Hepatocyte (in vitro differentiated cells): ENCODE results near the gene PSMC2. TPM values are rescaled to one million over a fixed set of nuclear protein-coding genes. Genes with fewer than 3 reads are reported as not detected.

Source experiments
- DNase-seq: peaks from one replicate; pipeline ENCODE4 v3.0.0-alpha.2; 2016; ENCODE audit warnings: low spot score
- H2AFZ ChIP-seq: fragments of 200-600 bp; sonication (generic); 2 replicates; pipeline ENCODE4 v1.6.0; 2016; ENCODE audit warnings: antibody characterized with exemption, mild to moderate bottlenecking
- H3K27ac ChIP-seq: fragments of 200-600 bp; sonication (generic); 2 replicates; pipeline ENCODE4 v1.5.1; 2016; ENCODE audit warnings: mild to moderate bottlenecking
- H3K27me3 ChIP-seq: fragments of 200-600 bp; sonication (generic); 2 replicates; pipeline ENCODE4 v1.6.1; 2016
- H3K36me3 ChIP-seq: fragments of 200-600 bp; sonication (generic); replicated peaks from 2 replicates; pipeline ENCODE4 v1.5.1; 2016; ENCODE audit warnings: low read depth; ENCODE audit not compliant: insufficient read depth
- H3K4me1 ChIP-seq: fragments of 200-600 bp; sonication (generic); 2 replicates; pipeline ENCODE4 v1.5.1; 2016; ENCODE audit warnings: mild to moderate bottlenecking, moderate library complexity; ENCODE audit not compliant: insufficient read depth
- H3K4me2 ChIP-seq: fragments of 200-600 bp; sonication (generic); 2 replicates; pipeline ENCODE4 v1.6.0; 2016
- H3K4me3 ChIP-seq: fragments of 200-600 bp; sonication (generic); 2 replicates; pipeline ENCODE4 v1.5.1; 2016; ENCODE audit warnings: mild to moderate bottlenecking
- H3K79me2 ChIP-seq: fragments of 200-600 bp; sonication (generic); 2 replicates; pipeline ENCODE4 v1.6.0; 2017; ENCODE audit warnings: mild to moderate bottlenecking
- H3K9me2 ChIP-seq: fragments of 200-600 bp; sonication (generic); replicated peaks from 2 replicates; pipeline ENCODE4 v1.6.0; 2017; ENCODE audit warnings: mild to moderate bottlenecking; ENCODE audit not compliant: insufficient read depth
- H3K9me3 ChIP-seq: fragments of 200-600 bp; sonication (generic); 2 replicates; pipeline ENCODE4 v1.5.1; 2016; ENCODE audit warnings: low read depth, mild to moderate bottlenecking
- H4K20me1 ChIP-seq: fragments of 200-600 bp; sonication (generic); 2 replicates; pipeline ENCODE4 v1.6.0; 2016; ENCODE audit warnings: mild to moderate bottlenecking; ENCODE audit not compliant: insufficient read depth, poor library complexity, severe bottlenecking
- CTCF ChIP-seq: fragments of 200-600 bp; sonication (generic); IDR thresholded peaks from 2 replicates; pipeline ENCODE4 v1.5.1; 2016; ENCODE audit warnings: antibody characterized with exemption, mild to moderate bottlenecking; ENCODE audit not compliant: poor library complexity
- EZH2 ChIP-seq: fragments of 200-600 bp; sonication (generic); IDR thresholded peaks from 2 replicates; pipeline ENCODE4 v1.6.1; 2016; ENCODE audit warnings: antibody characterized with exemption, mild to moderate bottlenecking, borderline replicate concordance
- EZH2phosphoT487 ChIP-seq: fragments of 200-600 bp; sonication (generic); IDR thresholded peaks from one replicate; pipeline ENCODE4 v1.6.1; 2018; ENCODE audit warnings: antibody characterized with exemption, mild to moderate bottlenecking, low read depth, moderate library complexity; ENCODE audit not compliant: unreplicated experiment, severe bottlenecking
- WGBS: methylation state at CpG from one replicate; pipeline ENCODE4 v1.1.6; 2016; ENCODE audit warnings: low lambda C conversion rate; ENCODE audit errors: missing lambda C conversion rate; 5-methylcytosine and 5-hydroxymethylcytosine counted together
- polyA plus RNA-seq: library from polyadenylated mRNA; unstranded; fragments of >200 nt; fragmentation: Nextera tagmentation; extraction: Ambion mirVana; gene quantifications from 2 replicates; pipeline ENCODE4 v1.2.1, GENCODE V29; 2016
- total RNA-seq: library from RNA; depleted of rRNA; stranded (reverse); fragments of >200 nt; gene quantifications from 2 replicates; pipeline ENCODE4 v1.2.3, GENCODE V29; 2014

The PSMC2 gene
- total and polyA plus RNA-seq, 2 experiments from 2014 or later, result 138 to 158 TPM

- 26% methylated on average over 13 of the region's 13 CpGs for WGBS
These were observed 1.0 kb downstream of the PSMC2 start for GRCh38 chr7:103348452-103348851.

DNA sequence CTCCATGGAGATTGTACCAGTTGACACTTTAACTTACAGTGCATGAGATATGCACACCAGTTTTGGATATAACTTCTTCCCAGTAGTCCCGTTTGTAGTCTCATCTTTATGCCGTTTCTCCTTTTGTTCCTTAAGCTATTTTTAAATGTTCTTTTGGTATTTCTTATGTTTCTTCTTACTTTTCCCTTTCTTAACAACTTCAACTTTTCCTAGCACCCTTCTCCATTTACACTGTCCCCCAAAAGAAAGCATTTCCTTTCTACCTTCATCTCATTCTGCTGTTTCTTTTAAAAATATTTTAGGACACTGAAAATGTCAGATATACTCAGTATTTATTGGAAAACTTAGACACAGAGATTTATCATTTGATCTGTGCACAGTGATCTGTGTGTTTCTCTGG, 1.5 kb downstream of the PSMC2 start:
- Histone ChIP-seq H3K4me2 (peak overlapping the region; percentile 96), H3K4me3 (peak overlapping the region; percentile 59), H3K27ac (no peak overlapping the region), H3K36me3 (no peaks in the 10 kb centered on the region), H3K79me2 (peaks cover 75% of the 10 kb centered on the region), H4K20me1 (peaks cover 36% of the 10 kb centered on the region), H3K27me3 (no peaks in the 10 kb centered on the region), H3K9me2 (no peaks in the 10 kb centered on the region), H2AFZ (no peak overlapping the region), H3K4me1 (peaks cover 18% of the 10 kb centered on the region), H3K9me3 (no peaks in the 10 kb centered on the region)
- DNase-seq, result no peak
- TF ChIP-seq EZH2phosphoT487 (no peak), EZH2 (no peak), CTCF (no peak)
- WGBS, result 84% methylated on average over 2 of the region's 2 CpGs

More at GRCh38 chr7:103348452-103348851, 1.0 kb downstream of the PSMC2 start:
- Histone ChIP-seq H3K79me2 (peaks cover 75% of the 10 kb centered on the region), H2AFZ (peak overlapping the region; percentile 75), H3K27ac (peak overlapping the region; percentile 92), H3K4me3 (peak overlapping the region; percentile 59), H4K20me1 (peaks cover 36% of the 10 kb centered on the region), H3K9me2 (no peaks in the 10 kb centered on the region), H3K27me3 (no peaks in the 10 kb centered on the region), H3K4me1 (peaks cover 21% of the 10 kb centered on the region), H3K9me3 (no peaks in the 10 kb centered on the region), H3K36me3 (no peaks in the 10 kb centered on the region), H3K4me2 (peak overlapping the region; percentile 96)
- TF ChIP-seq EZH2, result no peak
- TF ChIP-seq EZH2phosphoT487, result no peak
- no peak for TF ChIP-seq CTCF
- no peak for DNase-seq

DNA sequence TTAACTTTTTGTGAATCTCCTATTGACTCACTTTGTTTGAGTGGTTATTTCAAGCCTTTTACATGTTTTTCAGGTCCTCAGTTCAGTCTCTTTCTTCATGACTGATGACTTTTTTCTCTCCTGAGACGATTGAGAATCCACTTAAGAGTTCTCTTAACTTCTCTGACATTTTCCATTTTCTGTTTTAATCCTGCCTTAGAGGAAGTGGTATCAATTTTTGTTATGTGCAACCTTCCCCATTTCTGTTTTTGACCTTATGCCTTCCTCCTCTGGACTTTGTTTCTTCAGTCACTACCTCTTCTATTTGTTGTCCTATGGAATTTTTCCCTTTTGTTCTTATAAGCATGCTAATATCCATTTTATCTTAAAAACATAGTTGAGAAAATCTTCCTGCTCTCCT, 2.4 kb downstream of the PSMC2 start:
- no peak for DNase-seq
- peaks cover 78% of the 10 kb centered on the region for H3K79me2 ChIP-seq
- no peaks in the 10 kb centered on the region for H3K27me3 ChIP-seq
- H4K20me1 ChIP-seq, result peaks cover 36% of the 10 kb centered on the region
- H3K9me2 ChIP-seq, result no peaks in the 10 kb centered on the region
- no peak for TF ChIP-seq EZH2
- H3K4me1 ChIP-seq, result peaks cover 18% of the 10 kb centered on the region
- H3K4me2 ChIP-seq, result peak overlapping the region; percentile 96
- no peak overlapping the region for H3K4me3 ChIP-seq
- no peak overlapping the region for H2AFZ ChIP-seq
- H3K27ac ChIP-seq, result no peak overlapping the region
- WGBS, result 85% methylated on average over 1 of the region's 1 CpG
- no peaks in the 10 kb centered on the region for H3K36me3 ChIP-seq
- H3K9me3 ChIP-seq, result no peaks in the 10 kb centered on the region

GRCh38 chr7:103369432-103369831, 22.0 kb downstream of the PSMC2 start:
- Histone ChIP-seq H3K4me2 (no peak overlapping the region), H3K4me1 (no peaks in the 10 kb centered on the region), H4K20me1 (no peaks in the 10 kb centered on the region), H3K36me3 (peaks cover 7% of the 10 kb centered on the region), H3K9me2 (no peaks in the 10 kb centered on the region), H3K27ac (no peak overlapping the region), H3K27me3 (no peaks in the 10 kb centered on the region), H2AFZ (no peak overlapping the region), H3K4me3 (no peak overlapping the region), H3K9me3 (no peaks in the 10 kb centered on the region), H3K79me2 (no peaks in the 10 kb centered on the region)
- WGBS, result 98% methylated on average over 5 of the region's 5 CpGs
- TF ChIP-seq EZH2phosphoT487 (no peak), CTCF (no peak)
- no peak for DNase-seq
